ENCODE measurements around the gene VPS37C. TPM values are rescaled to one million over a fixed set of nuclear protein-coding genes. Genes with fewer than 3 reads are reported as not detected.

The VPS37C gene
- total RNA-seq, 3 donors from 2014 or later (not counting 1 experiment from before 2014, with no cell fraction given) = 6.4 to 6.9 (median 6.5) TPM

DNA sequence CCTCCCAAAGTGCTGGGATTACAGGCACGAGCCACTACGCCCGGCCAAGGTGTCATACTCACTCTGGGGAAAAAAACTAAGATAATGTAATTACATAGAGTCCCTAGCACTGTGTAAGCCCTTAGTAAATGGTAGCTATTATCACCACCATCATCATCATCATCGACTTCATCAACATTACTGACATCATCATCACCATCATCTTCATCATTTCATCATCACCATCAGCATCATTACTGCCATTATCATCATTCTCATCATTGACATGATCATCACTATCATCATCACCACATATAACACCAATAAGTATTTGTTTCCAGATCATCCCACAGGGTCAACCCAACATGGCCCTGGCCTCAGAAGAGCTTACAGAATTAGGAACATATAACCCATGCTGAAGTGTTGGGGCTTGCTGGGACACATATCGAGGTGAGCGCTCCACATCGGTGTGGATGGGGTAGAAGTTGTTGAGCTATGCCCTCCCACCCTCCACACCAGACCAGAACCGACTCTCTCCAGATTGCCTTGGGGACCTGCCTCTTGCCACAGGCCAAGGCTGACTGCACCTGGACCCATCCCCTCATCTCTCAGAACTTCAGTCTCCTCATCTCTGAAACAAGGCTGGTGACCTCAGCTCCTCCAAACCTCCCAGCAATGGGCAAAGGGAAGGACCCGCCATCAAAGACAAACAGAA, 73.7 kb downstream of the VPS37C start:
- H3K27me3 ChIP-seq (ENCODE audit: control insufficient read depth, insufficient read depth, low read length) = no peaks in the 10 kb centered on the region
- intact Hi-C loops (cut with micrococcal nuclease) = no loop called here
- DNase-seq = no peak
- H3K4me3 Mint-ChIP-seq = no peak overlapping the region
- peaks cover 25% of the 10 kb centered on the region for H3K4me1 ChIP-seq (ENCODE audit: control insufficient read depth, insufficient read depth, low read length)
- ATAC-seq = no peak
- no peak overlapping the region for H3K4me3 ChIP-seq (ENCODE audit: low read length)
- H3K9me3 Mint-ChIP-seq = no peaks in the 10 kb centered on the region
- no peaks in the 10 kb centered on the region for H3K36me3 Mint-ChIP-seq
- over 99% methylated on average over 5 of the region's 9 CpGs for WGBS (ENCODE audit: insufficient coverage)
- no peak overlapping the region for H3K27ac ChIP-seq (ENCODE audit: low read length)
- no peaks in the 10 kb centered on the region for H3K9me3 ChIP-seq (ENCODE audit: control insufficient read depth, insufficient read depth, low read length)
- peak overlapping the region in 1 of 2 donors; percentile 32 for H3K27ac Mint-ChIP-seq
- H3K4me1 Mint-ChIP-seq = peaks cover 12 to 20% of the 10 kb centered on the region in 2 donors
- TF ChIP-seq, protein P1, sequence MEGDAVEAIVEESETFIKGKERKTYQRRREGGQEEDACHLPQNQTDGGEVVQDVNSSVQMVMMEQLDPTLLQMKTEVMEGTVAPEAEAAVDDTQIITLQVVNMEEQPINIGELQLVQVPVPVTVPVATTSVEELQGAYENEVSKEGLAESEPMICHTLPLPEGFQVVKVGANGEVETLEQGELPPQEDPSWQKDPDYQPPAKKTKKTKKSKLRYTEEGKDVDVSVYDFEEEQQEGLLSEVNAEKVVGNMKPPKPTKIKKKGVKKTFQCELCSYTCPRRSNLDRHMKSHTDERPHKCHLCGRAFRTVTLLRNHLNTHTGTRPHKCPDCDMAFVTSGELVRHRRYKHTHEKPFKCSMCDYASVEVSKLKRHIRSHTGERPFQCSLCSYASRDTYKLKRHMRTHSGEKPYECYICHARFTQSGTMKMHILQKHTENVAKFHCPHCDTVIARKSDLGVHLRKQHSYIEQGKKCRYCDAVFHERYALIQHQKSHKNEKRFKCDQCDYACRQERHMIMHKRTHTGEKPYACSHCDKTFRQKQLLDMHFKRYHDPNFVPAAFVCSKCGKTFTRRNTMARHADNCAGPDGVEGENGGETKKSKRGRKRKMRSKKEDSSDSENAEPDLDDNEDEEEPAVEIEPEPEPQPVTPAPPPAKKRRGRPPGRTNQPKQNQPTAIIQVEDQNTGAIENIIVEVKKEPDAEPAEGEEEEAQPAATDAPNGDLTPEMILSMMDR (IDR thresholded peaks at IDR 0.05) = no peak
- H3K36me3 ChIP-seq (ENCODE audit: control insufficient read depth, insufficient read depth, low read length) = no peaks in the 10 kb centered on the region
- no peaks in the 10 kb centered on the region for H3K27me3 Mint-ChIP-seq (ENCODE audit: low read depth in 2 of 2)

DNA sequence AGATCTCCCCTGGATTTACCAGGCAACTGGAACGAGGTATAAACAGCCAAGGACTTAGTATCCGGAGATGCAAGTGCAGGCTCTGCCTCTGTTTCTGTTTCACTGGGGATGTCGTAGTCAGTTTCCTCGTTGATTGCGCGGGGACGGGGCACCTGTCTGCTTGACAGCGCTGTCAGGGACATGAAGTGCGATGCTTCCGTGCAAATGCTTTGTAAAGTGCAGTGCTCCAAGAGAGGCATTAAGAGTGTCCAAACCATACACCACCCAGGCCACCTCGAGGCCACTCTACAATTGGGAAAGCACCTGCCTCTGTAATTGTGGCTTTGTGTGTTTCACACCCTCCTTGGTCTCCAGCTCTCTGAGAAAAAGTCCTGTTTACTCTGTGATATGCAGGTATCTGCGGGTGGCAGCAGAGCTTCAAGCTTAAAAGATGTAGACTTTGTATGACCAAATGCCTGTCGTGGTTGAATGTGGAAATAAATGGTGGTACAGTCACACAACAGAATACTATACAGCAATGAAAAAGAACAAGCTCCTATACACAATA, 77.6 kb downstream of the VPS37C start:
- Histone ChIP-seq H3K9me3 (ENCODE audit: control insufficient read depth, insufficient read depth, low read length) (no peaks in the 10 kb centered on the region), H3K36me3 (ENCODE audit: control insufficient read depth, insufficient read depth, low read length) (no peaks in the 10 kb centered on the region), H3K27ac (ENCODE audit: low read length) (peak overlapping the region; percentile 73), H3K4me3 (ENCODE audit: low read length) (no peak overlapping the region), H3K4me1 (ENCODE audit: control insufficient read depth, insufficient read depth, low read length) (peaks cover 30% of the 10 kb centered on the region), H3K27me3 (ENCODE audit: control insufficient read depth, insufficient read depth, low read length) (no peaks in the 10 kb centered on the region)
- intact Hi-C loops (cut with micrococcal nuclease) = no loop called here
- H3K4me3 Mint-ChIP-seq = no peak overlapping the region
- H3K36me3 Mint-ChIP-seq = no peaks in the 10 kb centered on the region
- DNase-seq = peak in 1 of 2 donors; percentile 90
- peak overlapping the region in 1 of 2 donors; percentile 26 for H3K27ac Mint-ChIP-seq
- H3K4me1 Mint-ChIP-seq = peaks cover 19 to 21% of the 10 kb centered on the region in 2 donors
- H3K27me3 Mint-ChIP-seq (ENCODE audit: low read depth in 2 of 2) = no peaks in the 10 kb centered on the region
- TF ChIP-seq, protein P1 (IDR thresholded peaks at IDR 0.05) = no peak
- no peaks in the 10 kb centered on the region for H3K9me3 Mint-ChIP-seq
- peak; percentile 46 to 80 (median 54) for ATAC-seq
- 74% methylated on average over 12 of the region's 13 CpGs for WGBS (ENCODE audit: insufficient coverage)

DNA sequence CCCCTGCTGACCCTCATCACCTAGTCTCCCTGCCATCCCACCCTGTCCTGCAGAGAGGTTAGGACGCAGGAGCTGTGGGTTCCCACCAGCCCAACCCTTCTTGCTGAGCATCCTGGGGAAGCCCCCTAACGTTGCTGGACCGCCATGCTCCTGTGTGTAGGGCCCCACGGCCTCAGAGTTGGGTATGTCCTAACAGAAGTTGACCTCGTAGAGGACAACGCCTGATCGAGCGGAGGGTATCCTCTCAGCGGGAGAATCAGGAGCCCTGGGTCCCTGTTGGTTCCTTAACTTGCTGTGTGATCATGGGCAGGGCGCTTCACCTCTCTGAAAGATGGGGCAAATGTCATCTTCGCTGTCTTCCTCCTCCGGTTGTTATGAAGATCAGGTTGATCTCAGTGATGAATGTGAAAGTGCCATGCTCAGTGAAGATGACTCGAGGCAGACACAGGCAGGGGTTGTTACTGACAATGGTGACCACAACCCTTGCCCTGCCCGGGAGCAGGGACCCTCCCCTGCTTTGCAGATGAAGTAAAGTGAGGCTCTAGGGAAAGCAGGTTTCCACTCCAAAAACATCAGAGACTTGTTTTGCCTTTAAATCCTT, 78.2 kb downstream of the VPS37C start:
- Histone ChIP-seq H3K36me3 (ENCODE audit: control insufficient read depth, insufficient read depth, low read length) (no peaks in the 10 kb centered on the region), H3K9me3 (ENCODE audit: control insufficient read depth, insufficient read depth, low read length) (no peaks in the 10 kb centered on the region), H3K4me1 (ENCODE audit: control insufficient read depth, insufficient read depth, low read length) (peaks cover 30% of the 10 kb centered on the region), H3K4me3 (ENCODE audit: low read length) (no peak overlapping the region), H3K27ac (ENCODE audit: low read length) (peak overlapping the region; percentile 73), H3K27me3 (ENCODE audit: control insufficient read depth, insufficient read depth, low read length) (no peaks in the 10 kb centered on the region)
- H3K27me3 Mint-ChIP-seq (ENCODE audit: low read depth in 2 of 2) = no peaks in the 10 kb centered on the region
- ATAC-seq = no peak
- intact Hi-C loops (cut with micrococcal nuclease) = no loop called here
- peak in 1 of 2 donors; percentile 72 for DNase-seq
- H3K27ac Mint-ChIP-seq = no peak overlapping the region
- H3K9me3 Mint-ChIP-seq = no peaks in the 10 kb centered on the region
- peak overlapping the region; percentile 14 for H3K4me3 Mint-ChIP-seq
- no peaks in the 10 kb centered on the region for H3K36me3 Mint-ChIP-seq
- TF ChIP-seq, protein P1 (IDR thresholded peaks at IDR 0.05) = no peak
- H3K4me1 Mint-ChIP-seq = peaks cover 19 to 21% of the 10 kb centered on the region in 2 donors
- 74% methylated on average over 14 of the region's 14 CpGs for WGBS (ENCODE audit: insufficient coverage)
